Activated naive CD8-positive, alpha-beta T cell treated with anti-CD3 and anti-CD28 coated beads, Interleukin-2, amount 50 U/mL, for 16 hours (primary cell): Measurements from ENCODE around the gene FAM237A.
A peak's percentile ranks its signal among the peaks of the same experiment; 100 is the strongest.

Experiments used
- DNase-seq: peaks from one replicate; pipeline ENCODE4 v3.0.0-alpha.2; 2020; ENCODE audit warnings: low read depth, low spot score

The FAM237A gene

DNA sequence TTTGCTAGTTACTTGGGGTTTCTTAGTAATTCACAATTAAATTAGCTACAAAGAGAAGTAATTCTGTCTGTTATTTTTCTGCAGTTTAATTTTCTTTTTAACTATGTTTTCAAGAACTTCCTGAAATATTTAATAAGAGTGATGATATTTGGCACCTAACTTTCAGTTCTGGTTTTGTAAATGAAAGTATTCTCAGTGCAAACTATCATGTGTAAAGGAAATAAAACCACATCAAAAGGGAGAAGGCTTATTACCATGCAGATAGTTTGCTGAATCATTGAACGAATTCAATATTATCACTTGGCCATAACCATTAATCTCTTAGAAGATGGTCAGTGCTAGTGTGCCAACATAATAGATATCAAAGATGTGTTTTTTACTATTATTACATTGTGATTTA, 46.7 kb downstream of the FAM237A start:
- no peak for DNase-seq

DNA sequence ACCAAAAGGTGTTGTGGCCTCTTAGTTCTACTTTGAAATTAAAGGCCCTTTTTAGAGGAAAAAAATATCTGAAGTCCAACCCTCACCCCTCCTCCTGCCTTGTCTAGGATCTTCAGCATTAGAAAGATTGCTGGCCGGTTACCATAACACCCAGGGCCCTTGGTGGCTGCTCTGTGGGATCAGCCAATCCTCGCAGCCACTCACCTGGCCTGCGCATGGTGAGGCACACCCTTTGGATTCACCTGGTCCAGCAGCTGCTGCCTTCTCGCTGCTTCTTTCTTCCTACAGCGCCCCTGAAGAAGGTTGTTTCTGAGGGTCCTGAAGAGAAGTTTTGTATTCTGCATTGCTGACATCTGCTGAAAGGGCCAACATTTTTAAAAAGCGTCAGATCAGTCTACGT, 50.7 kb downstream of the FAM237A start:
- no peak for DNase-seq

DNA sequence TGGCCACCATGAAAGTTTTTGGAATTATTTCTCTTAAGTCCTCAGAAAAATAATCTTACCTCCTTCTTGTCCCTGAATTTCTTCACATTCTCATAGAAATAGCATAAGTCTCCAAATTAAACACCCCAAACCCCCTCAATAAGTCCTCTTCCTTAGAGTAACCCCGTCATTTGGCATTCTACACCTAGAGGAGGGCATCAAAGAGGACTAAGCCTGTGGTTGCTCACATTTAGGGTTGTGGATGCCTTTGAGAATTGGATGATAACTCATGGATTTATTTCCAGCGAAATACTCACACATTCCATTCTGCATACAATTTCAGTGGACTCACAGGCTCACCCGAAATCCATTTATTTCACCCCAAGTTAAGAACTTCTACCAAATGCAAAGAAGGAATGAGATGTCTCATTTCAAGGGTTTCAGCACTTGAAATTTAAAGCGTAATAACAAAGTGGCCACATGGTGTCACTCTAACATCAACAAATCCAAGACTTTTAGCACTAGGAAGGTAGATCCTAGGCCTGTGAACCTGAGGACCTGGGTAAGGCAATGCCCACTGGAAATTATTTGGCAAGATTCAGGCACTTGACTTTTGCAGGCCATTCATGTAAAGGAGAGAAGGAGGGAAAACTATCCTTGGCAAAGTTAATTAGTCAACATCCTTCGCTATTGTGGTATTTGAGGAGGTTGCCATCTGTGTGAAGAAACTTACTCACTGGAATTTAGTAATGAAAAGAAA, 51.3 kb downstream of the FAM237A start:
- peak; percentile 7 for DNase-seq

DNA sequence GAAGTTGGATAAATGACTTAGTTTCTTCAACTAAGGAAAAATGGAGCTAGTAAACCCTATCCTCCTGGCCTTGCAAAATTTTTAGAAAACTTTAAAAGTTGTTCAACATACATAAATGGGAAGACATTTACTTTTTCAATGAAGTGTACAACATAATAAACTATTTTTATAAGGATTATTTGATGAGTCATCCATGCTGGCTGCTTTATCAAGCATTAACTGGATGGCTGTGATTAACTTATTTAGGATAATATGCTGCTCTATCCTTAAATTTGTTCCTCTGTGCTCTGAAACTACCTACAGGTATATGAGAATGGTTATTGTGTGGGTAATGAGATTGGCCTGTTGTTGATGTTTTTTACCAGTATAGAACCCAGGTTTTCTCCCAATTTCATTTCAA, 54.6 kb downstream of the FAM237A start:
- no peak for DNase-seq

DNA sequence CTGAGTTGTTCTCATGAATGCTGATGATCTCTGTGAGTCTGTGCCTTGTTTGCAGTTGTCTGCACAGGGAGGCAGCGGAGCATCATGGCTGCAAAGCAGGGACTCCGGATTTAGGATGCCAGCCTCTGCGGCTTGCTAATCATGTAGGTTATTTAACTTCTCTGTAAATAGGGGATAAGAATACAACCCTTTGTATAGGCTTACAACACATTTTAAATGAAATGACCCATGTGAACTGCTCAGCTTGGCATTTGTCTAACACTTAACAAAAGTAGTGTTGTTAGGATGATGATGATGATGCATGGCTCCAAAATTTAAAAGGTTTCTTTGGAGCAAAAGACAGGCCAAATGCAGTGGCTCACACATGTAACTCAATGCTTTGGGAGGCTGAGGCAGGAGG, 56.5 kb downstream of the FAM237A start:
- DNase-seq = no peak
